HL-60/S4 treated with retinoic acid at 250 ng/mL for 4 days and 3 days (cell line): Measurements from ENCODE around the gene VANGL2.

Experiments used
- in situ Hi-C: fragments of 300-500 bp; cut with MboI; formaldehyde crosslinking; loops from 2 replicates; pipeline ENCODE4 v1.7.0; 2022; ENCODE audit warnings: low sequenced_read_pairs

Gene VANGL2

GRCh38 chr1:160454371-160455152 is 54.2 kb downstream of the VANGL2 start:
- in situ Hi-C loops = no loop called here

- in situ Hi-C loops = no loop called here
Measured at GRCh38 chr1:160455153-160455517, 54.8 kb downstream of the VANGL2 start.

- in situ Hi-C loops = no loop called here
Measured at GRCh38 chr1:160459056-160459455, 58.7 kb downstream of the VANGL2 start.

GRCh38 chr1:160459687-160460086 is 59.3 kb downstream of the VANGL2 start:
- in situ Hi-C loops = no loop called here

GRCh38 chr1:160460214-160460642 is 59.9 kb downstream of the VANGL2 start:
- in situ Hi-C loops = no loop called here

GRCh38 chr1:160460683-160461287 is 60.4 kb downstream of the VANGL2 start:
- in situ Hi-C loops = no loop called here

GRCh38 chr1:160465123-160465522 is 64.8 kb downstream of the VANGL2 start:
- in situ Hi-C loops = no loop called here

- in situ Hi-C loops = no loop called here
Measured at GRCh38 chr1:160466961-160467360, 66.6 kb downstream of the VANGL2 start.

- in situ Hi-C loops = no loop called here
Measured at GRCh38 chr1:160467576-160467975, 67.2 kb downstream of the VANGL2 start.

DNA sequence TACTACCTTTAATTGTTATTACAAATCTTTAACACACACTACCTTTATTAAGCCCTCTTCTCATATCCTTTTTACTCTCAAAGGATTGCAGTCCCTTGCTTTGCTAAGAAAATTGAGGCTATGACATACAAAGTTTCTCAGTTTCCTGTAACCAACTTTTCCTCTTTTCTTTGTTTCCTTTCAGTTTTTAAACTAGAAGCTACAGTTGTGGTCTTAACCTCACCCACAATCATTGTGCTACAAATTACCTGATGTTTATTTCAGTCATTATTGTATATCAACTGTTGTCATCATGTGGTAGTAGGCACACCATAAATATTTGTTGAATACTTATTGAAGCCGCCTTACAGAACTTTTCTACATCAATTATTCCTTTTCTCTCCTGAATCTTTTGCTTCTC is 70.9 kb downstream of the VANGL2 start:
- in situ Hi-C loops = no loop called here

- in situ Hi-C loops = no loop called here
Measured at GRCh38 chr1:160472112-160472511, 71.7 kb downstream of the VANGL2 start.

- in situ Hi-C loops = no loop called here
Measured at GRCh38 chr1:160474392-160475242, 74.3 kb downstream of the VANGL2 start.
